HepG2 (cell line): ENCODE data around the gene SPTB.

Experiments
- MAFK ChIP-seq, 2 experiments: IDR thresholded peaks in 1 of 2; conservative IDR thresholded peaks in 1 of 2; 2 replicates each; pipeline ENCODE4 v1.6.1; 2011; ENCODE audit warnings: improper control_type of control experiment in 2 of 2, low read length in 2 of 2
- TF ChIP-seq, protein P1 (sequence below): sonication (generic); formaldehyde crosslinking; IDR thresholded peaks from 2 replicates; pipeline ENCODE4 v1.5.0; 2020; ENCODE audit warnings: mild to moderate bottlenecking, missing genetic modification reagents, moderate library complexity
- TF ChIP-seq, protein P2 (sequence below): sonication (generic); formaldehyde crosslinking; IDR thresholded peaks from 2 replicates; pipeline ENCODE4 v1.4.0; 2020; ENCODE audit warnings: missing genetic modification reagents

DNA sequence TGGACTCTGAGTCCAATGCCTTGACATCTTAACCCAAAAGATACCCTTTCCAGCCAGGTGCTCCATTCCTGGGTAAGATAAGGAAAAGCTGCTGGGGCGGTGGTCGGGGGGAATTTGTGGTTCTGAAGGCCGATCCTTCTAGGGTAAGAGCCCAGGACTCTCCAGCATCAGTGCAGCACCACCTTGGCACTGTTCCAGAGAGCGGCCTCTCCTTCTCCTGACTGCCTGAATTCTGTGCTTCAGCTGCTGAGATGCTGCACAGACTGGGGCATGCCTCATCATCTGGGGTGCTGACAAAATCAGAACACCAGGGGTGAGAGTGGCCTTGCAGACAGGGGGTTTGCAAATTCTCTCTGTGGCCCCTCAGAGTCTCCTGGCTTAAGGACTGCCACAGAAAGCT lies 87.5 kb downstream of the SPTB start:
- no peak for TF ChIP-seq MAFK (conservative IDR thresholded peaks at IDR 0.05 in 1 of 2, IDR thresholded peaks at IDR 0.05 in 1 of 2; ENCODE audit: low read length in 2 of 2)
- TF ChIP-seq, protein P1, sequence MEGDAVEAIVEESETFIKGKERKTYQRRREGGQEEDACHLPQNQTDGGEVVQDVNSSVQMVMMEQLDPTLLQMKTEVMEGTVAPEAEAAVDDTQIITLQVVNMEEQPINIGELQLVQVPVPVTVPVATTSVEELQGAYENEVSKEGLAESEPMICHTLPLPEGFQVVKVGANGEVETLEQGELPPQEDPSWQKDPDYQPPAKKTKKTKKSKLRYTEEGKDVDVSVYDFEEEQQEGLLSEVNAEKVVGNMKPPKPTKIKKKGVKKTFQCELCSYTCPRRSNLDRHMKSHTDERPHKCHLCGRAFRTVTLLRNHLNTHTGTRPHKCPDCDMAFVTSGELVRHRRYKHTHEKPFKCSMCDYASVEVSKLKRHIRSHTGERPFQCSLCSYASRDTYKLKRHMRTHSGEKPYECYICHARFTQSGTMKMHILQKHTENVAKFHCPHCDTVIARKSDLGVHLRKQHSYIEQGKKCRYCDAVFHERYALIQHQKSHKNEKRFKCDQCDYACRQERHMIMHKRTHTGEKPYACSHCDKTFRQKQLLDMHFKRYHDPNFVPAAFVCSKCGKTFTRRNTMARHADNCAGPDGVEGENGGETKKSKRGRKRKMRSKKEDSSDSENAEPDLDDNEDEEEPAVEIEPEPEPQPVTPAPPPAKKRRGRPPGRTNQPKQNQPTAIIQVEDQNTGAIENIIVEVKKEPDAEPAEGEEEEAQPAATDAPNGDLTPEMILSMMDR (CRISPR knock-in tag), result no peak
- TF ChIP-seq, protein P2, sequence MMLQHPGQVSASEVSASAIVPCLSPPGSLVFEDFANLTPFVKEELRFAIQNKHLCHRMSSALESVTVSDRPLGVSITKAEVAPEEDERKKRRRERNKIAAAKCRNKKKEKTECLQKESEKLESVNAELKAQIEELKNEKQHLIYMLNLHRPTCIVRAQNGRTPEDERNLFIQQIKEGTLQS (CRISPR knock-in tag), result no peak
